ENCODE results near the gene TEX30.

GRCh38 chr13:102798581-102799425 is 25.2 kb upstream of the TEX30 start, which contains the start of the genes BIVM and POGLUT2:
- TF ChIP-seq CTCF (IDR thresholded peaks at IDR 0.05; ENCODE audit: low read length) (no peak), EZH2 (optimal IDR thresholded peaks at IDR 0.05; ENCODE audit: low read depth, low read length) (no peak)

Measured in MM.1S (cell line).